GM12801 (cell line): Measurements from ENCODE around the gene GRID1.

ENCODE experiments used
- CTCF ChIP-seq: IDR thresholded peaks from one replicate; pipeline ENCODE4 v1.5.1; 2011; ENCODE audit warnings: control low read depth; ENCODE audit not compliant: insufficient read length; ENCODE audit errors: extremely low read depth

GRID1 gene

GRCh38 chr10:86355571-86356038 is 11.0 kb downstream of the GRID1 start:
- no peak for TF ChIP-seq CTCF

- TF ChIP-seq CTCF: no peak
Observed at GRCh38 chr10:86354761-86355540, 11.6 kb downstream of the GRID1 start.

GRCh38 chr10:86353506-86354485 is 12.8 kb downstream of the GRID1 start:
- TF ChIP-seq CTCF: no peak

- TF ChIP-seq CTCF: no peak
Observed at GRCh38 chr10:86350897-86351296, 15.7 kb downstream of the GRID1 start.

GRCh38 chr10:86349940-86350630 is 16.5 kb downstream of the GRID1 start:
- no peak for TF ChIP-seq CTCF

GRCh38 chr10:86349474-86349873 is 17.1 kb downstream of the GRID1 start:
- TF ChIP-seq CTCF: no peak
